Fibroblast of lung (primary cell): ENCODE data around the gene ELK3.

ENCODE experiments used
- CTCF ChIP-seq, 2 donors: IDR thresholded peaks in 1 of 2; conservative IDR thresholded peaks in 1 of 2; 1 replicate in 1 of 2; 2 replicates in 1 of 2; pipeline ENCODE4 v1.5.1; 2011 to 2012; ENCODE audit warnings: low read length in 2 of 2, control low read depth in 1 of 2, inconsistent platforms in 1 of 2, low read depth in 1 of 2, mild to moderate bottlenecking in 1 of 2
- EZH2 ChIP-seq: IDR thresholded peaks from 2 replicates; pipeline ENCODE4 v1.5.1; 2012; ENCODE audit warnings: low read length, control low read depth, mild to moderate bottlenecking; ENCODE audit errors: missing control alignments

- TF ChIP-seq CTCF (conservative IDR thresholded peaks at IDR 0.05 in 1 of 2, IDR thresholded peaks at IDR 0.05 in 1 of 2; ENCODE audit: low read depth in 1 of 2, low read length in 2 of 2): no peak
- TF ChIP-seq EZH2: no peak
Observed at GRCh38 chr12:96223411-96224218, 29.4 kb downstream of the ELK3 start.
